HCT116 (cell line): ENCODE results near the gene CGB2. TPM values are rescaled to one million over a fixed set of nuclear protein-coding genes. Genes with fewer than 3 reads are reported as not detected.

Source experiments
- ATAC-seq: fragments of 200-7000 bp; cut with Tn5 transposase; 2 replicates; pipeline ENCODE4 v1.9.1; 2020; ENCODE audit warnings: mild to moderate bottlenecking, moderate library complexity
- BruUV-seq: library from RNA; stranded (reverse); fragments of 400-500 nt; replicated peaks from 2 replicates; lab custom pipeline; 2021; lab: Mats Ljungman, UMichigan
- CTCF ChIA-PET: fragments of 300-600 bp; sonication (Branson Sonifier 250); formaldehyde crosslinking; loops from one replicate; lab custom pipeline; 2021; ENCODE audit warnings: antibody characterized with exemption; lab: Charles Lee
- POLR2A ChIA-PET: fragments of 300-600, 350-600 bp; sonication (Branson Sonifier 250); formaldehyde crosslinking; loops from one replicate; lab custom pipeline; 2021; ENCODE audit warnings: antibody characterized with exemption; lab: Charles Lee
- RAD21 ChIA-PET, 2 experiments: fragments of 300-600 bp; sonication (Branson Sonifier 250); formaldehyde crosslinking; loops; one replicate each; lab custom pipeline; 2023; ENCODE audit warnings: low total read pairs in 2 of 2; ENCODE audit not compliant: uncharacterized antibody in 2 of 2, unreplicated experiment in 2 of 2, low non-redundant PET in 1 of 2; lab: Charles Lee
- DNase-seq: peaks from one replicate; pipeline ENCODE4 v3.0.0-alpha.2; 2010; ENCODE audit warnings: low read depth, low spot score
- H2AFZ ChIP-seq: fragments of 200-600 bp; shearing (Covaris generic), sonication (generic); 2 replicates; pipeline ENCODE4 v1.6.1; 2017; ENCODE audit warnings: low read depth, mixed run types, mixed read lengths, antibody characterized with exemption, low read length; ENCODE audit not compliant: poor library complexity, severe bottlenecking
- H3K27ac ChIP-seq: 2 replicates; pipeline ENCODE4 v1.5.1; 2012; ENCODE audit warnings: low read depth, low read length
- H3K27me3 ChIP-seq: fragments of 200-600 bp; sonication (generic); 2 replicates; pipeline ENCODE4 v1.6.1; 2016; ENCODE audit warnings: mixed run types, low read length, mixed read lengths; ENCODE audit not compliant: insufficient read depth
- H3K36me3 ChIP-seq, 2 experiments: fragments of 200-500 bp in 1 of 2; fragments of 200-600 bp in 1 of 2; sonication (Bioruptor generic) in 1 of 2; sonication (generic) in 1 of 2; 2 replicates each; pipeline versions ENCODE4 v1.5.1 to v1.6.1; 2014 to 2016; ENCODE audit warnings: low read length in 2 of 2, inconsistent platforms in 1 of 2, mixed read lengths in 1 of 2, mixed run types in 1 of 2; ENCODE audit not compliant: insufficient read depth in 2 of 2, control insufficient read depth in 1 of 2
- H3K4me1 ChIP-seq, 2 experiments: fragments of 200-600 bp in 1 of 2; sonication (generic) in 1 of 2; 2 replicates each; pipeline versions ENCODE4 v1.5.1 to v1.6.1; 2012 to 2017; ENCODE audit warnings: low read length in 2 of 2, inconsistent platforms in 1 of 2, mild to moderate bottlenecking in 1 of 2, mixed read lengths in 1 of 2, mixed run types in 1 of 2, moderate library complexity in 1 of 2; ENCODE audit not compliant: insufficient read depth in 2 of 2, control insufficient read depth in 1 of 2
- H3K4me2 ChIP-seq: fragments of 200-600 bp; sonication (generic); 2 replicates; pipeline ENCODE4 v1.6.1; 2017; ENCODE audit warnings: mixed run types, low read length, mixed read lengths
- H3K4me3 ChIP-seq, 2 experiments: fragments of 200-600 bp in 1 of 2; sonication (generic) in 1 of 2; replicated peaks in 1 of 2; 2 replicates each; pipeline ENCODE4 v1.5.1; 2011 to 2016; ENCODE audit warnings: low read length in 2 of 2, control low read depth in 1 of 2, low read depth in 1 of 2, mild to moderate bottlenecking in 1 of 2, mixed read lengths in 1 of 2, mixed run types in 1 of 2
- H3K79me2 ChIP-seq: fragments of 200-600 bp; sonication (generic); 2 replicates; pipeline ENCODE4 v1.6.1; 2017; ENCODE audit warnings: mild to moderate bottlenecking, mixed run types, low read length, moderate library complexity, mixed read lengths; ENCODE audit not compliant: insufficient read depth
- H3K9ac ChIP-seq: fragments of 200-600 bp; sonication (generic); 2 replicates; pipeline ENCODE4 v1.6.1; 2016; ENCODE audit warnings: low read length, mixed read lengths
- H3K9me2 ChIP-seq: fragments of 200-600 bp; sonication (generic), shearing (Covaris generic); 2 replicates; pipeline ENCODE4 v1.6.1; 2017; ENCODE audit warnings: mixed run types, mild to moderate bottlenecking, moderate library complexity; ENCODE audit not compliant: insufficient read depth
- H3K9me3 ChIP-seq, 2 experiments: fragments of 200-500 bp in 1 of 2; fragments of 200-600 bp in 1 of 2; sonication (Bioruptor generic) in 1 of 2; sonication (generic) in 1 of 2; 2 replicates each; pipeline ENCODE4 v1.6.1; 2014 to 2017; ENCODE audit warnings: low read length in 2 of 2, mixed read lengths in 2 of 2, inconsistent platforms in 1 of 2, low read depth in 1 of 2, mild to moderate bottlenecking in 1 of 2, mixed run types in 1 of 2, moderate library complexity in 1 of 2; ENCODE audit not compliant: control insufficient read depth in 1 of 2, insufficient read depth in 1 of 2
- H4K20me1 ChIP-seq: fragments of 200-600 bp; sonication (generic), shearing (Covaris generic); 2 replicates; pipeline ENCODE4 v1.6.1; 2017; ENCODE audit warnings: mixed run types, mild to moderate bottlenecking, moderate library complexity; ENCODE audit not compliant: insufficient read depth
- FOSL1 ChIP-seq: IDR thresholded peaks from 2 replicates; pipeline ENCODE4 v1.6.1; 2012; ENCODE audit warnings: low read depth
- RAD21 ChIP-seq: IDR thresholded peaks from 2 replicates; pipeline ENCODE4 v1.6.1; 2012; ENCODE audit warnings: low read depth, mild to moderate bottlenecking
- SIN3A ChIP-seq: IDR thresholded peaks from 2 replicates; pipeline ENCODE4 v1.6.1; 2012; ENCODE audit warnings: low read depth
- YY1 ChIP-seq: IDR thresholded peaks from 2 replicates; pipeline ENCODE4 v1.6.1; 2011; ENCODE audit warnings: low read length, low read depth, moderate library complexity, mild to moderate bottlenecking; ENCODE audit not compliant: insufficient replicate concordance; ENCODE audit errors: extremely low read depth
- ZBTB33 ChIP-seq: IDR thresholded peaks from 2 replicates; pipeline ENCODE4 v1.6.1; 2011; ENCODE audit warnings: mild to moderate bottlenecking, low read length, moderate library complexity; ENCODE audit not compliant: insufficient replicate concordance; ENCODE audit errors: extremely low read depth
- intact Hi-C: fragments of 100-400 bp; cut with micrococcal nuclease; formaldehyde crosslinking; loops from 2 replicates; pipeline ENCODE4 v1.10.0; 2022
- total RNA-seq: library from RNA; stranded (reverse); gene quantifications from one replicate; pipeline ENCODE4 v1.2.1, GENCODE V29; 2021; ENCODE audit not compliant: unreplicated experiment

The CGB2 gene
- total RNA-seq, 1 experiment from 2014 or later: 5.0 TPM

GRCh38 chr19:49069026-49069425, 37.3 kb downstream of the CGB2 start (continued):
- TF ChIP-seq ZBTB33: no peak

- H3K9ac ChIP-seq: no peak overlapping the region
- H3K4me3 ChIP-seq: no peak overlapping the region
- no TSS peak for BruUV-seq
- ATAC-seq (no peak), DNase-seq (no peak)
- H3K4me1 ChIP-seq: peaks cover 20 to 34% of the 10 kb centered on the region in 2 experiments
- no peaks in the 10 kb centered on the region for H4K20me1 ChIP-seq
- H3K9me3 ChIP-seq: no peaks in the 10 kb centered on the region
- TF ChIP-seq YY1: no peak
- TF ChIP-seq RAD21: no peak
- TF ChIP-seq SIN3A: no peak
- no peak for TF ChIP-seq FOSL1
- H3K36me3 ChIP-seq: no peaks in the 10 kb centered on the region
- no peaks in the 10 kb centered on the region for H3K9me2 ChIP-seq
- POLR2A ChIA-PET: interaction anchor here (1.3 kb wide), 1 partner anchor 13 kb away, joined by 4 read pairs; the partner anchor contains the start of gene CGB7
- RAD21 ChIA-PET: no interaction called here
- H2AFZ ChIP-seq: no peak overlapping the region
- H3K27ac ChIP-seq: no peak overlapping the region
- CTCF ChIA-PET: interaction anchor here (0.9 to 1.0 kb wide), 2 partner anchors 27 to 77 kb away, joined by 3 read pairs; partner anchors contain the start of gene RUVBL2
- intact Hi-C loops: no loop called here
- H3K79me2 ChIP-seq: no peaks in the 10 kb centered on the region
- no peak overlapping the region for H3K4me2 ChIP-seq
- H3K27me3 ChIP-seq: no peaks in the 10 kb centered on the region
These were observed 38.7 kb downstream of the CGB2 start for GRCh38 chr19:49070416-49070815.
